Endothelial cell of umbilical vein (primary cell): Measurements from ENCODE around the gene LIN7A.

ENCODE experiments used
- EZH2 ChIP-seq: IDR thresholded peaks from 2 replicates; pipeline ENCODE4 v1.6.1; 2012; ENCODE audit warnings: borderline replicate concordance, low read depth, mild to moderate bottlenecking, moderate library complexity, low read length, inconsistent platforms; ENCODE audit not compliant: severe bottlenecking
- MYC ChIP-seq: IDR thresholded peaks from one replicate; pipeline ENCODE4 v1.6.1; 2011; ENCODE audit warnings: mild to moderate bottlenecking, low read depth, low read length
- POLR2A ChIP-seq: IDR thresholded peaks from 2 replicates; pipeline ENCODE4 v1.6.1; 2012; ENCODE audit warnings: low read depth, mild to moderate bottlenecking, control low read depth, low read length
- POLR2AphosphoS5 ChIP-seq: IDR thresholded peaks from 2 replicates; pipeline ENCODE4 v1.6.1; 2012; ENCODE audit warnings: low read depth, mild to moderate bottlenecking, control low read depth, low read length, moderate library complexity; ENCODE audit not compliant: insufficient read depth
- TF ChIP-seq, protein P1 (sequence below), 2 donors: IDR thresholded peaks; 1 replicate in 1 of 2; 2 replicates in 1 of 2; pipeline ENCODE4 v1.5.1; 2011; ENCODE audit warnings: low read length in 2 of 2, mild to moderate bottlenecking in 2 of 2, moderate library complexity in 2 of 2, control low read depth in 1 of 2, inconsistent platforms in 1 of 2, low read depth in 1 of 2; ENCODE audit not compliant: insufficient read depth in 1 of 2; ENCODE audit errors: extremely low read depth in 1 of 2
- TF ChIP-seq, protein P2 (sequence below): IDR thresholded peaks from 2 replicates; pipeline ENCODE4 v1.6.1; 2011; ENCODE audit not compliant: insufficient read depth, insufficient read length

GRCh38 chr12:80920006-80920405 lies 17.7 kb downstream of the LIN7A start:
- TF ChIP-seq POLR2A (no peak), EZH2 (no peak), POLR2AphosphoS5 (no peak), MYC (no peak)
- TF ChIP-seq, protein P1, sequence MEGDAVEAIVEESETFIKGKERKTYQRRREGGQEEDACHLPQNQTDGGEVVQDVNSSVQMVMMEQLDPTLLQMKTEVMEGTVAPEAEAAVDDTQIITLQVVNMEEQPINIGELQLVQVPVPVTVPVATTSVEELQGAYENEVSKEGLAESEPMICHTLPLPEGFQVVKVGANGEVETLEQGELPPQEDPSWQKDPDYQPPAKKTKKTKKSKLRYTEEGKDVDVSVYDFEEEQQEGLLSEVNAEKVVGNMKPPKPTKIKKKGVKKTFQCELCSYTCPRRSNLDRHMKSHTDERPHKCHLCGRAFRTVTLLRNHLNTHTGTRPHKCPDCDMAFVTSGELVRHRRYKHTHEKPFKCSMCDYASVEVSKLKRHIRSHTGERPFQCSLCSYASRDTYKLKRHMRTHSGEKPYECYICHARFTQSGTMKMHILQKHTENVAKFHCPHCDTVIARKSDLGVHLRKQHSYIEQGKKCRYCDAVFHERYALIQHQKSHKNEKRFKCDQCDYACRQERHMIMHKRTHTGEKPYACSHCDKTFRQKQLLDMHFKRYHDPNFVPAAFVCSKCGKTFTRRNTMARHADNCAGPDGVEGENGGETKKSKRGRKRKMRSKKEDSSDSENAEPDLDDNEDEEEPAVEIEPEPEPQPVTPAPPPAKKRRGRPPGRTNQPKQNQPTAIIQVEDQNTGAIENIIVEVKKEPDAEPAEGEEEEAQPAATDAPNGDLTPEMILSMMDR (IDR thresholded peaks at IDR 0.05; ENCODE audit: extremely low read depth in 1 of 2, insufficient read depth in 1 of 2, low read depth in 1 of 2, low read length in 2 of 2): no peak
- TF ChIP-seq, protein P2, sequence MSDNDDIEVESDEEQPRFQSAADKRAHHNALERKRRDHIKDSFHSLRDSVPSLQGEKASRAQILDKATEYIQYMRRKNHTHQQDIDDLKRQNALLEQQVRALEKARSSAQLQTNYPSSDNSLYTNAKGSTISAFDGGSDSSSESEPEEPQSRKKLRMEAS: no peak
